DOHH2 (cell line): Measurements from ENCODE around the gene NLK.

Experiments
- CTCF ChIP-seq: fragments of 200-600 bp; sonication (generic); IDR thresholded peaks from one replicate; pipeline ENCODE4 v1.5.1; 2014; ENCODE audit warnings: antibody characterized with exemption, mild to moderate bottlenecking, low read depth, low read length; ENCODE audit not compliant: poor library complexity, severe bottlenecking
- EZH2phosphoT487 ChIP-seq: fragments of 200-600 bp; sonication (generic); IDR thresholded peaks from 2 replicates; pipeline ENCODE4 v1.6.1; 2017; ENCODE audit warnings: borderline replicate concordance, mild to moderate bottlenecking, antibody characterized with exemption, low read length, moderate library complexity, mixed read lengths

- no peak for TF ChIP-seq CTCF
- TF ChIP-seq EZH2phosphoT487: no peak
Observed at GRCh38 chr17:28177351-28177750, 134.9 kb downstream of the NLK start.
